ENCODE results near the gene CYB561D1.

DNA sequence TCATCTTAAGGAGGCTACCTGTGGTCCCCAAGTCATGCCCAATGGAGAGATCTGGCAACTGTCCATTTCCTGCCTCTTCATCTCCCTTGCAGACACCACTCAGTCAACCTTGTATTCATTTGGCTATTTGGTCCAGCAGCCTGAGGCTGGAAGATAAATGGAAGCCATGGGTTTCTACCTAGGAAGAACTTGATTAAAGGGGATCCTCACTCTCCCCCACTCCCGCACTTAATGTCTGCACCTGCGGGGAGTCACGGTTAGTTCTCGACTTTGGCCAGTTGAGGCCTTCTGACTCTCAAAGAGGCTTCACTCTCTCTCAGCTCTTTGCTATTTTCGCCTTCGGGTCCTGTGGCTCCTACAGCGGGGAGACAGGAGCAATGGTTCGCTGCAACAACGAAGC is 18.6 kb upstream of the CYB561D1 start:
- TF ChIP-seq ZFX (IDR thresholded peaks at IDR 0.05): no peak
- TF ChIP-seq, protein P1, sequence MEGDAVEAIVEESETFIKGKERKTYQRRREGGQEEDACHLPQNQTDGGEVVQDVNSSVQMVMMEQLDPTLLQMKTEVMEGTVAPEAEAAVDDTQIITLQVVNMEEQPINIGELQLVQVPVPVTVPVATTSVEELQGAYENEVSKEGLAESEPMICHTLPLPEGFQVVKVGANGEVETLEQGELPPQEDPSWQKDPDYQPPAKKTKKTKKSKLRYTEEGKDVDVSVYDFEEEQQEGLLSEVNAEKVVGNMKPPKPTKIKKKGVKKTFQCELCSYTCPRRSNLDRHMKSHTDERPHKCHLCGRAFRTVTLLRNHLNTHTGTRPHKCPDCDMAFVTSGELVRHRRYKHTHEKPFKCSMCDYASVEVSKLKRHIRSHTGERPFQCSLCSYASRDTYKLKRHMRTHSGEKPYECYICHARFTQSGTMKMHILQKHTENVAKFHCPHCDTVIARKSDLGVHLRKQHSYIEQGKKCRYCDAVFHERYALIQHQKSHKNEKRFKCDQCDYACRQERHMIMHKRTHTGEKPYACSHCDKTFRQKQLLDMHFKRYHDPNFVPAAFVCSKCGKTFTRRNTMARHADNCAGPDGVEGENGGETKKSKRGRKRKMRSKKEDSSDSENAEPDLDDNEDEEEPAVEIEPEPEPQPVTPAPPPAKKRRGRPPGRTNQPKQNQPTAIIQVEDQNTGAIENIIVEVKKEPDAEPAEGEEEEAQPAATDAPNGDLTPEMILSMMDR (conservative IDR thresholded peaks at IDR 0.05): no peak
